ENCODE measurements around the gene IFNE. TPM values are rescaled to one million over a fixed set of nuclear protein-coding genes. Genes with fewer than 3 reads are reported as not detected.

The IFNE gene
- total RNA-seq, 3 donors from 2014 or later, result 0.33 to 1.0 TPM; not detected in 1

Other genes with a start within 250 kb of the IFNE start
- not detected for gene IFNA14, start 242.3 kb downstream of the IFNE start, total RNA-seq
- under 1 TPM in 1 of 3 donors, not detected in 2; 0.32 TPM for gene IFNA5, start 177.0 kb downstream of the IFNE start, total RNA-seq
- gene KLHL9, start 146.9 kb downstream of the IFNE start, total RNA-seq, result 10 to 100 TPM; 18.4 to 34.7 (median 25.9) TPM
- gene IFNA6, start 131.4 kb downstream of the IFNE start, total RNA-seq, result not detected
- not detected for gene IFNA13, start 114.3 kb downstream of the IFNE start, total RNA-seq
- gene IFNA2, start 96.9 kb downstream of the IFNE start, total RNA-seq, result not detected
- not detected for gene IFNA8, start 73.2 kb downstream of the IFNE start, total RNA-seq
- gene IFNA1, start 41.9 kb downstream of the IFNE start, total RNA-seq, result not detected